Stimulated activated CD4-positive, alpha-beta T cell treated with anti-CD3 and anti-CD28 coated beads, TNF-alpha, amount 100 ng/mL, for 48 hours (primary cell): Measurements from ENCODE around the gene LAMB2.
A peak's percentile ranks its signal among the peaks of the same experiment; 100 is the strongest.

Experiments
- DNase-seq, 3 donors: peaks; one replicate each; pipeline ENCODE4 v3.0.0-alpha.2; 2020; ENCODE audit warnings: low read depth in 3 of 3

The LAMB2 gene

DNA sequence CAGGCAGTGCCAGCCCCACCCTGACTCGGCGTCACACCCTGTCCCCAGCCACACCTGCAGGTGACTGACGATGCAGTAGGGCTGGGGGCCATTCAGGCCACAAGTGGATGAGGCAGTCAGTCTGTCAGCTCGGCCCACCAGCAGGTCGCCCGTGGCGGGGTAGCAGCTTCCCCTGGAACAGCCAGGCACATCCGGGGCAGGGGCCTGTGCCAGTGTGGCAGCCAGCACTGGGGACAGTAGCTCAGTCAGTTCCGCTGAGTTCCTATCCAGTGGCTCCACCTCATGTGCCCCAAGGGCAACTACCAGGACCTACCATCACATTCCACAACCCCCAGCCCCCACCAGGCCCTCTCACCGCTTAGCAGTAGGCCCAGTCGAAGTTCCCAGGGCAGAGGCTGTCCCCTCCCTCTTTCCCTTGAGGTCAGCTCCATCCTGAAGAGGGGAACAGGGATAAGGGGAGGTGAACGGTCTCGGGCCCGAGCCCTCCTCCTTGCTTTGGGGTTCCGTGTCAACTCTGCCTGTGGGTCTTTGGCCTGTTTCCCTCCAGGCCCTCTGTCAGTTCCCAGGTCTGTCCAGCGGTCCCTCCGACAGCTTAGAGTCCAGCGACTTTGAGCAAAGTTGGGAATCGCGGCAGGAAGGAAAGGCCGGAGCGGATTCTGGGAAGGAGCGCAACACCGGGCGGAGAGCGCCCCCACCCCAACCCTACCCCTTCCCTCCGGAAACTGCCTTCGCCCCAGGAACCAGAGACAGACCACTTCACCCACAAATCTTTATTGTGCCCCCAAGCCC, at the start of gene LAMB2:
Gene LAMB2 (minus strand): TSS at position 614 of the 789 bp plus-strand sequence. CDS start 183 bp downstream, at position 431.
- no peak for DNase-seq

DNA sequence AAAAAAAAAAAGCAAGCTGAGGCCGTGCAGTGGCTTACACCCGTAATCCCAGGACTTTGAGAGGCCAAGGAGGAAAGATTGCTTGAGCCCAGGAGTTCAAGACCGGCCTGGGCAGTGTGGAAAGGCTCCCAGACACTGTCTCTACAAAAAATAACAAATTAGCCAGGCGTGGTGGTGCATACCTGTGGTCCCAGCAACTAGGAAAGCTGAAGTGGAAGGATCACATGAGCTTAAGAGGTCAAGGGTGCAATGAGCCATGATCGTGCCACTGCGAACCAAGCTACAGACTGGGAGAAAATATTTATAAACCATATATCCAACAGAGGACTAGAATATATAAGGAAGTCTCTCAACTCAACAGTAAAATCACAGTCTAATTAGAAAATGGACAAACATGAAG, 48.5 kb upstream of the LAMB2 start:
- DNase-seq = no peak

DNA sequence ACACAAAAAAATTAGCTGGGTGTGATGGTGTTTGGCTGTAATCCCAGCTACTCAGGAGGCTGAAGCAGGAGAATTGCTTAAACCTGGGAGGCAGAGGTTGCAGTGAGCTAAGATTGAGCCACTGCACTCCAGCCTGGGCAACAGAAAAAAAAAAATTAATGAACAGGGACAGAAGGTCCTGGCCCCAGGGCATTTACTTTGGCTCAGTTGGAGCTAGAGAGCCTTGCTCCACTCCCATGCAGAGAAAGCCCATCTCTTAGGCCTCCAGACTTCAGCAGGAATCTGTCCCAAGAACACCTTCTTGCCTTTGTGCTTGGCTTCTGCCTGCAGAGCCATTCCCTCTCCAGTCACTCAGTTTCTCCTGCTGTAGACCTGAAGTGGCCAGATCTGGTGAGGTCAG, 47.3 kb upstream of the LAMB2 start:
- DNase-seq = no peak

DNA sequence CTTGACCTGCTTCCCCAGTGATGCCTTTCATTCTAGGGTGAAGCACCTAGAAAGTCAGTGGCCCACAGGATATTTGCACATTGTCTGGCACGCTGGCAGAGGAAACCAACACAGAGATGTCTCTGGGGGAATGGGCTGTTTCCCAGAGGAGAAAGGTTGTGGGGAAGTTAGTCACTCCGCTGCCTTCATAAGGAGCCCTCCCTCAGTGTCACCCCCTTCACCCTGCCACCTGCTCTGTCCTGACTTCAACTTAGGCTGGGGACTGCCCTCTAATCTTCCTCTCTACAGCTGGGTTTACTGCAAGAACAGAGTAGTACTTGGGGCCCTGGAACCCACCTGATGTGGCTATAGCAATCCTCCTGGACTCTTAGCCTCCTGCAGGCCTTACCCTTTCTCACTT, 44.2 kb upstream of the LAMB2 start:
- DNase-seq = no peak

DNA sequence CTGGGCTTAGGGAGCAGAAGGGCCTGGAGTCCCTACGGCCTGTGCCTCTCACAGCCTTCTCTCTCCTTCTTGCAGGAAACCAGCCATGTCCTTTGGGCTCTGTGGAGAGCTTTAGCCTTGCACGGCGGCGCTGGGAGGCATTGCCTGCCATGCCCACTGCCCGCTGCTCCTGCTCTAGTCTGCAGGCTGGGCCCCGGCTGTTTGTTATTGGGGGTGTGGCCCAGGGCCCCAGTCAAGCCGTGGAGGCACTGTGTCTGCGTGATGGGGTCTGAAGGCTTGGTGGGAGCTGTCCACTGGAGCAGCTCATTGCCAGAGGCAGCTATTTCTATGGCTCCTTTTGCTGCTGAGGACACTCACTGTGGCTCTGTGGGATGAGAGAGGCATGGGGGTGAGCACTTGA, 42.7 kb upstream of the LAMB2 start:
- no peak for DNase-seq

DNA sequence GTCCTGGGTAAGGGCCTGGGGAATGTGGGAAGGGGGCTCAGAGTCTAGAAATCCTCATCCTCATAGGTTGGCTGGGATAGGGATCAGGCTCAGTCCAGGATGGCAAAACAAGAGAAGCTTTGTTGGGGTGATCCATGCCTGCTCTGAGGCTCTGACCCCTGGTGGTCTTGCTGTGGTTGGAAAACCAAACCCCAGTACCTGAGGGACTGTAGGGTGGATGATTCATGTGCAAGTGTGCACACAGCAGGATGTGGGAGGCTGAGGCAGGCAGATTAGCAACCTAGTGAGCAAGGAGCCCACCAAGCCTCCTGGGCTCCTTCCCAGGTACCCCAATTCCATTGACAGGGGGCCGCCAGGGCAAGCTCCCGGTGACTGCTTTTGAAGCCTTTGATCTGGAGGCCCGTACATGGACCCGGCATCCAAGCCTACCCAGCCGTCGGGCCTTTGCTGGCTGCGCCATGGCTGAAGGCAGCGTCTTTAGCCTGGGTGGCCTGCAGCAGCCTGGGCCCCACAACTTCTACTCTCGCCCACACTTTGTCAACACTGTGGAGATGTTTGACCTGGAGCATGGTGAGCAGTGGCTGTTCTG, 41.6 kb upstream of the LAMB2 start:
- DNase-seq = no peak

DNA sequence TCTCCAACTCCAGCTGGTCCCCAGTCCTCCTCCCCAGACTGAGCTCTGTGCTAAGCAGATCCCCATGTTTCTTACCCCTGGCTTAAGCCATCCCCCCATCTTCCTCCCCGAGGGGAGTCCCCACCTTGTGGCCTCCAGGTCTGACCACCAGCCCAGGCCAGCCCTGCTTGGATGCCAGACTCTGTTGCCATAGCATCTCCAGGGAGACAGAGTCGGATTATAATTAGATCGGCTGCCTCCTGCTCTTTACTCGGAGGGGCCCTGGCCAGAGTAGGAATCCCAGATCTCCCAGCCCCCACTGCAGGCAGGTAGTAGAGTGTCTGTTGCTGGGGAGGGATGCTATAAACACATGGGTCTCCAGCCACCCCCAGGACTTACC, 40.9 kb upstream of the LAMB2 start:
- DNase-seq = no peak

DNA sequence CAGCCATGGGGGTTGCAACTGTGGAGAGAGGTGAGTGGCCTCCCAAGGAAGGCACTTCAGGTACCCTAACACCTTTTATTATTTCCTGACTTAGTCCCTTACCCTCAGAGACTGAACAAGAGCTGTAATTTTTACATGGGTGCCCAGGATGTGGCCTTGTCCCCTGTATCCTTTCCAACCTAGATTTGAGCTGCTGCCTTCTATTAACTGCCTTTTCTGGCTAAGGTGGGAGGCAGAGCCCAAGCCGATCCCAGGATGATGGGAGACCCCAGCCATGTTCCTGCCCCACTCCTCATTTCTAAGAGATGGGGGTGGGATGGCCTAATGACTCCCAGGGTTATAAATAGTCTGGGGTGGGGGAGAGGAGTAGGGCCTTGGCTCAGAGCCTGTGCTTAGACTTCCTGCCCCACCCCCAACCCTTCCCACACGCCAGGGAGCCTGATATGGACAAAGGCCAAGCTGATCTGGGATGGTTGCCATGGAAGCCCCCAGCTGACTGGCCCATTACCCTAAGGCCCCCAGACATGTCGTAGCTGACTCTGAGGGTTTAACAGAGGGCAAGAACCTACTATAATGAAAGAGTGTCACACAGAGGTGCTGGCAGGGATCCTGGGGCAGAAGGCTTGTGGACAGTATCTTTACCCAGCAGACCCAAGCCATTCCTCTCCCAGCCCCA, 40.4 kb upstream of the LAMB2 start:
- no peak for DNase-seq

DNA sequence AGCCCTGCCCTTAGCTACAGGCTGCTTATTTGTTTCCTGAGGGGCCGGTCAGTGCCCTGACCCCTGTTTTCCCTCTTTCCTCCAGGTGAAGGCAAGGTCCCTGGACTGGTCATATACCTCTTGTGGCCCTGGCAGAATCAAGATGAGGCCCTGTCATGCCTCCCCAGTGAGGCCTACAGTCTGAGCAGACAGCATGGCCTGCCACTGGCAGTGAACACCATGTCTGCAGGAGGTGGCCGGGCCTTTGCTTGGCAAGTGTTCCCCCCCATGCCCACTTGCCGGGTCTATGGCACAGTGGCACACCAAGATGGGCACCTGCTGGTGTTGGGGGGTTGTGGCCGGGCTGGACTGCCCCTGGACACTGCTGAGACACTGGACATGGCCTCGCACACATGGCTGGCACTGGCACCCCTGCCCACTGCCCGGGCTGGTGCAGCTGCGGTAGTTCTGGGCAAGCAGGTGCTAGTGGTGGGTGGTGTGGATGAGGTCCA, 39.7 kb upstream of the LAMB2 start:
- DNase-seq = no peak

DNA sequence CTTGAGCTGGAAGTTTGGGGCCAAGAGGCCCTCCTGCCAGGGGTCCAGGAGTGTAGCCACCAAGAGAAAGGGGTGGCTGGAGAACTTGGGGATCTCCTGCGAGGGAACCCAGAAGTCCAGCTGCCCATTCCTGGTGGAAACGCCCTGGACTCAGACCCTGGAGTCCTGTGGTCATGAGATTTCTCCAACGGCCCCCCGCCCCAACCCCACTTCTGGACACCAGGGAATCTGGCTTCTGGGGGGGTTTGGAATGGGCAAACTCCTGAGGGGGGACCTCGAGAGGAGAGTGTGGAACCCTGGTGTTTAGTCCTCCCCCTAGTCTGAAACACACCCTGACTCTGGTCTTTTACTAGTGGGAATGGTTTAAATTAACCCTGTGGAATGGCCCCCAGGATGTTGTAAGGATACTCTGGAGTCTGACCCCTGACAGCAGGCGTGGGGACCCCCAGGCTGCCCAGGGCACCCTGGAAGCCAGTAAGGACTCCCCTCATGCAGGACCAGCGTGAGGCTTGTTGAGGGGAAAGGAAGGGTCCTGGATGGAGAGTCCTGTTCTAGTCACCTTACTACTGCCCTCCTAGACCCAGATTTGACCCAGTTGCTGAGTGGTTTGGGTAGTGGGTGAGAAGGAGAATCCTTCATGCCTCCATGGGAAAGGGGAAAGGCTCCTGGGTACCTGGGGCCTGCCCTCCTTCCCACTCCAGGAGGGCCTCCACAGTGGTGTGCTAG, 39.1 kb upstream of the LAMB2 start:
- DNase-seq = no peak

DNA sequence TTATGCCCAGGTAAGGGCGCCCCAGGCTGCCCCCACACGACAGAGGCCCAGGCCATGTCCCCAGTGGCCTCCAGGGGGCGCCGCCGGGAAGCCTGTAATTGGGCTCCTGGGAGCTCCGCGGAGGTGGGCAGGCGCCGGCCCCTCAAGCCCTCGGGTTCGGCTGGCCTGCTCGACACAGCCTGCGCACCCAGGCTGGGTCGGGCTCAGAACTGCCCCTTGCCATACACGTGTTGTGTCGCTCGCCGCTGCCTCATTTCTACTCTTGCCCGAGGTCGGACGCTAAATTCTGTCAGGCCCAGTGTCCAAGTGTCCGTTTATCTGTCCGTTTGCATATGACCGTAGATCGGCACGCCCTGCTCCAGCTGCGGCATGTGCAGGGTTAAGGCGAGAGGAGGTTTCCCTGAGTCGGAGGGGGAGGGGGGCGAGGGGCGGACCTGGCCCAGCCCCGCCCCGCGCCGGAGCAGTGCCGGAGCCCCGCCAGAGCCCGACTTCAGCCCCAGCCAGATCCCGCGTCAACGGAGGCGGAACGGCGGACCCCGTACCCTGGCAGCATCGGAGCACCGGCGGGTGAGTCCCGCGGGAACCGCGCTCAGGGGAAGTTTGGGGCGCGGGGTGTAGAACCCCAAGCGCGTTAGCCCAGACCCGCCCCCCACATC, 38.4 kb upstream of the LAMB2 start, which contains the start of gene KLHDC8B:
Gene KLHDC8B (plus strand): TSS at position 480 of the 656 bp plus-strand sequence. CDS start 1,172 bp downstream, outside the sequence.
- DNase-seq = peak; percentile 72 to 87 (median 77)

DNA sequence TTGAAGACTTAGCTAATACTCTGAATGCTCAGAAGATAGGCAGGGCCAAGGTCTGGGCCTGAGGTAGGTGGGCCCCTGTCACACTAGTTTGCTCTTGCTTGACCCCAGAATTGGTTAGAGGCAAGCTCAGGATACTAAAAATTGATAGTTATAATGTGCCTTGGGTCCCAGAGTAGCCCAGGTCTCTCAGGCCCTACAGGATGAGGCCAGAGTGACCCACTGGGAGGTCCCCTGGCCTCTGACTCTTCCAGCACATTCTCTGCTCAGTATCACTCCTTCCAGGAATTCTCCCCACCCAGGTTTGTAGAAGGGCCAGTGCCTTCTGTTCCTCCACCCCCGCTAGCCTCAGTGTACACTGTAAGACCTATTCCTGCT, 37.9 kb upstream of the LAMB2 start:
- no peak for DNase-seq

DNA sequence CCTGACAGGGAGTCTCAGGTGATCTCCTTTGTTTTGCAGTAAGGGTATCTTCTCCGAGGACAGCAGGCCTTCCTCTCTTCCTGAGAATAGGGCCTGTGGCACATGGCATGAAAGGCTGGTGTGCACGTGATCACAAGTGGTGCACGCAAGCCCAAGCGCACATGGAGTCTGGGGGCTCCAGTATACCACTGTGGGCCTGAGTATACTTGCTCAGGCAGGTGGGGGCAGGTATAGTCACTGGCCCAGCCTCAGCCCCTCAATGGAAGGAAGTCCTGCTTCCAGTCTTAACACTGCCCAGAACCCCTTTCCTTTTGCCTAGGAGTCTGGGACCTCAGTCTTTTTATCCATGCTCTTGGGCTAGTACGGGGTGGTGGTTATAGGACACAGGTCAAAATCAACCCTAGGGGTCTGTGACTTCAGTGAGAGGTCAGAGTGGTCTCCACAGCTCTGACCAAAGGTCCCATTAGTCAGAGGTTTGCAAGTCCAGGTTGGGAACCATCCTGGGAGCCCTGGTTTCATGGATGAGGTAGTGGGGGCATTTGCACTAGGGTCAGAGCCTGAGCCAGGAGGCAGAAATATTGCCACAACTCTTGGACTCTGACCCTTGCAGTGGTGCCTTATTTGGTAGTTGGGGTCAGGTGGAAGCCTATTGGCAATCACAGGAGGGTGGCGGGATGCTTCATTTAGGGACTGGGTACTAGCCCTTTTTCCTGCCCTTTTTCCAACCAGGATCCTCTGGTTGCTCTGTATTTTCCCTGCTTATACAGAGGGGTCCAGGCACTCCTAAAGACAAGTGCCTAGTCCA, 34.1 kb upstream of the LAMB2 start:
- no peak for DNase-seq

DNA sequence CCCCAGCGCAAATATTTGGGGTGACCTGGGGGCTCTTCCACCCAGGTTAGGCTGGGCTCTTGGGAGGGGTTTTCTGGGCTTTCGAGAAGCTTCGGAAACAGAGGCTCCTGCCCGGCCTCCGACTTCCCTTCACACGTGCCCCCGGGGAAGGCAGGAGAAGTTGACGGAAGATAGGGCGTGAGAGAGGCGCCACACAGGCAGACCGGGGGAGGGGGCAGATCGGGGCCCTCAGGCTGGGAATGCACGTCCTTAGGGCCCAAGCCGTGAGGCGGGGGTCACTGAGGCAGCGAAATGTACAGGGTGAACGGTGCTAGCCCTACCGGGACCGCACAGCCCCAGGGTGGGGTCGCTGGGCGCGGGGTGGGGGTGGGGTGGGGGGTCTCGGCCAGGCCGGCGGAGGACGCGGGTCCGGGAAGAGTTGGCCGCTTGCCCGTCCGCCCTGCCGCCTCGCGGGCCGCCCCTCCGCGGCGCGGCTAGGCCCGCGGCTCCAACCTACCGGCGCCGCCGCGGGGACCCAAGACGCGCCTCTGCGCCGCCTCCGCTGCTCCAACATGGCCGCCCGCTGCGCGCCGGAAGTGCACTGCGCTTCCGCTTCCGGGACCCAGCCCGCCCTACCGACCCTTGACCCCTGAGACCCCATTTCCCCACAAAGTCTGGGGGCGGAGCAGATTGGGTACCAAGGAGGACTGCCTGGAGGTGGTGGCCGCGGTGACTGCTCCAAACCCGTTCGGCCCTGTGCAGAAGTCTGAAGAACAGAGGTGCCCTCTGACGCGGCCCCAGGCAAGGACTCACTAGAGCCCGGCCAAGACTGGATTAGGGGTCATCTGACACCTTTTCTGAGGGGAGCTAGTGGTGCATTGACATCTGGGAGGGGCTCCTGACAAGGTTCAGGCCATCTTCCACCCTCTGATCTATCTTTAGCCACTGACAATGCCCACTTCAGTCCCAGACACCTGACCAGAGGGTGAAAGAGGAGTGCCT, 33.2 kb upstream of the LAMB2 start, which contains the start of gene CCDC71:
Gene CCDC71 (minus strand): TSS at position 561 of the 981 bp plus-strand sequence. CDS start 2,123 bp downstream, outside the sequence.
- peak; percentile 58 to 76 (median 61) for DNase-seq

DNA sequence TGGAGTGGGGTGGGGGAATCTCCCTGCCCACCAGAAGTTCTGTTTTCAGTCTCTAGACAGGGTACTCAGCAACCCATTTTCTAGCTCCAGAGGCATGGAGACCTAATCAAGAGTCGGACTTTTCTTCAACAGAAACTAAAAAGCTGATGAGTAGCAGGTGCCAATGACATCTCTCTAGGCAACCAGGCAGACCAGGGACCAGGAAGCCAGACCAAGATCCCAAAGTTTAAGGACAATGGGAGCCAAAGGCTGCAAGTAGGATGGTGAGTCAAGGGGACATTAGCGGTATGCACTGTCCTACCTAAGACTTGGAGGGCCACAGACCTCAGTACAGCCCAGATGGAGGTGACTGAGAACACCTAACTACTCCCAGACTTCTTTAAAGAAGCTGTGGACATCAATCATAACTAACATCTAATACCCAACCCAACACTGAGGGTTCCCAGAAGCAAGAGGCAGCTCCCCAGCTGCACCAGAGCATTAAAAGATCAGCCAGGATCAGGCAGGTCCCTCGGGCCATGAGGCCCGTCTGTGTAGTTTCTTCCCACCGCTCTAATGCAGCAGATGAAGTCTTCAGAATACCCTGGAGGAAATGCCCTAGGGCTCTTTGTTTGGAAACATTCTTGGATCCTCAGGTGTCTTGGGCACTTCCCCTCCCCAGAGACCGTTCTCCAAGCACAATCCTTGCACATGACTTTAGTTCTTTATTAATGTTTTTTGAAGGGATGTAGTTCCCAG, 32.3 kb upstream of the LAMB2 start:
- DNase-seq = no peak

DNA sequence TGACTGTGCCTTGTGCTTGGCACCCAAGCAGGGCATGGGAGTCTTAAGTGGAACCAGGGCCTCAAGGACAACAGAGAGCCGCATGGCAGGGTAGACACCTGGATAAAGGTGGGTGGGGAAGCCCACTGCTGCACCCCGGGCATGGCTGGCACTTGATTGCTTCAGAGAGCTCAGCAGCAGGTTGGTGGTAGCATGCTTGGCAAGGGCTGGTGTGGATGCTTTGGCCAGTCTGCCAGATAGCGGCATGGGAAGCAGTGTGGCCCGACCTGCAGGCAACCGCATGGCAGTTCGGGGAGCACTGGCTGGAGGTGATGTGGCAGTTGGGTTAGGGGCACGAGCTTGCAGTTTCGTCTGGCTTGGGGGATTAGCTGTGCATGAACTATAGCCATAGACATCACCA, 30.8 kb upstream of the LAMB2 start:
- no peak for DNase-seq

DNA sequence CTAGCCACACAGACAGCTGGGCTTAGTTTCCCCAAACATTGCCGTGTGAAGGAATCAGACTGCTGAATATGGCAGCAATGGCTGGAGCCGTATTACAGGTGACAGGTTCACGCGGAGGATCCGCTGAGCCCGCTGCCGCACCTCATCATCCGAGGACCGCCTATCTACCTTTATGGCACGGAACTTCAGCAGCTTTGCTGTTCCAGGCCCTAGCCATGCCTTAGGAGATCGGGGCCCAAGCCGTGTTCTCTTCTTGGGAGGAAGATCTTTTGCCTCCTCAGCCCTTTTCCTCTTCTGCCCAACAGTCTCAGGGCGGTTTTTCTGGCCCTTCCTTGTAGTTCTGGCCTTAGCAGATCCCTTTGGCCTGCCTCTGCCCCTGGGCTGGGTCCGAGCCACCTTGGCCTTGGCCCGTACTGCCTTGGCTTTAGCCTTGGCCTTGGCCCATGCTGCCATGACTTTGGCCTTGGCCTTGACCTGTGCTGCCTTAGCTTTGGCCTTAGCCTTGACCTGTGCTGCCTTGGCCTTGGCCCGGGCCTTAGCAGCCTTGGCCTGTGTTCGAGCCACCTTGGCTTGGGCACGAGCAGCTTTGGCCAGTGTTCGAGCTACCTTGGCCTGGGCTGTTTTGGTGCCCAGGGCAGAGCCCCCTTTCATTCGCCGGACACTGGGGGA, 30.0 kb upstream of the LAMB2 start:
- DNase-seq = no peak
